Endothelial cell (in vitro differentiated cells): ENCODE results near the gene ACAD11. TPM values are rescaled to one million over a fixed set of nuclear protein-coding genes. Genes with fewer than 3 reads are reported as not detected.

ENCODE experiments used
- DNase-seq: peaks from one replicate; pipeline ENCODE4 v3.0.0; 2021; ENCODE audit warnings: low spot score
- H3K27ac Mint-ChIP-seq: one replicate; pipeline ENCODE4 v1.8.0; 2021; ENCODE audit warnings: mixed read lengths, inconsistent platforms; ENCODE audit not compliant: unreplicated experiment
- H3K27me3 Mint-ChIP-seq: one replicate; pipeline ENCODE4 v1.8.0; 2021; ENCODE audit warnings: mild to moderate bottlenecking, moderate library complexity, mixed read lengths, inconsistent platforms; ENCODE audit not compliant: unreplicated experiment
- H3K36me3 Mint-ChIP-seq: one replicate; pipeline ENCODE4 v1.8.0; 2021; ENCODE audit warnings: mild to moderate bottlenecking, low read depth, mixed read lengths, inconsistent platforms; ENCODE audit not compliant: unreplicated experiment
- H3K4me1 Mint-ChIP-seq: one replicate; pipeline ENCODE4 v1.8.0; 2021; ENCODE audit warnings: mild to moderate bottlenecking, mixed read lengths, inconsistent platforms; ENCODE audit not compliant: unreplicated experiment
- H3K4me3 Mint-ChIP-seq: one replicate; pipeline ENCODE4 v1.8.0; 2021; ENCODE audit warnings: mild to moderate bottlenecking, mixed read lengths, inconsistent platforms; ENCODE audit not compliant: unreplicated experiment
- H3K9me3 Mint-ChIP-seq: one replicate; pipeline ENCODE4 v1.8.0; 2021; ENCODE audit warnings: mixed read lengths, inconsistent platforms; ENCODE audit not compliant: unreplicated experiment
- CTCF ChIP-seq: fragments of 200-600 bp; sonication (generic); IDR thresholded peaks from one replicate; pipeline ENCODE4 v1.5.0; 2021; ENCODE audit warnings: antibody characterized with exemption; ENCODE audit not compliant: unreplicated experiment
- total RNA-seq: library from RNA; stranded (reverse); fragmentation: NEBNext Ultra II Directional; extraction: Animal tissue kit (Norgen Biotek cat#: 25700); gene quantifications from one replicate; pipeline ENCODE4 v1.2.1, GENCODE V29; 2021; ENCODE audit not compliant: unreplicated experiment

The ACAD11 gene
- total RNA-seq, 1 donor from 2014 or later = 20.0 TPM

- no peaks in the 10 kb centered on the region for H3K36me3 Mint-ChIP-seq
- no peaks in the 10 kb centered on the region for H3K9me3 Mint-ChIP-seq
- no peaks in the 10 kb centered on the region for H3K27me3 Mint-ChIP-seq
- H3K27ac Mint-ChIP-seq = peak overlapping the region; percentile 97
- H3K4me3 Mint-ChIP-seq = peak overlapping the region; percentile 97
- no peak for TF ChIP-seq CTCF
- no peak for DNase-seq
- peaks cover 57% of the 10 kb centered on the region for H3K4me1 Mint-ChIP-seq
Observed at GRCh38 chr3:132659000-132659364, 627 bp downstream of the ACAD11 start.

DNA sequence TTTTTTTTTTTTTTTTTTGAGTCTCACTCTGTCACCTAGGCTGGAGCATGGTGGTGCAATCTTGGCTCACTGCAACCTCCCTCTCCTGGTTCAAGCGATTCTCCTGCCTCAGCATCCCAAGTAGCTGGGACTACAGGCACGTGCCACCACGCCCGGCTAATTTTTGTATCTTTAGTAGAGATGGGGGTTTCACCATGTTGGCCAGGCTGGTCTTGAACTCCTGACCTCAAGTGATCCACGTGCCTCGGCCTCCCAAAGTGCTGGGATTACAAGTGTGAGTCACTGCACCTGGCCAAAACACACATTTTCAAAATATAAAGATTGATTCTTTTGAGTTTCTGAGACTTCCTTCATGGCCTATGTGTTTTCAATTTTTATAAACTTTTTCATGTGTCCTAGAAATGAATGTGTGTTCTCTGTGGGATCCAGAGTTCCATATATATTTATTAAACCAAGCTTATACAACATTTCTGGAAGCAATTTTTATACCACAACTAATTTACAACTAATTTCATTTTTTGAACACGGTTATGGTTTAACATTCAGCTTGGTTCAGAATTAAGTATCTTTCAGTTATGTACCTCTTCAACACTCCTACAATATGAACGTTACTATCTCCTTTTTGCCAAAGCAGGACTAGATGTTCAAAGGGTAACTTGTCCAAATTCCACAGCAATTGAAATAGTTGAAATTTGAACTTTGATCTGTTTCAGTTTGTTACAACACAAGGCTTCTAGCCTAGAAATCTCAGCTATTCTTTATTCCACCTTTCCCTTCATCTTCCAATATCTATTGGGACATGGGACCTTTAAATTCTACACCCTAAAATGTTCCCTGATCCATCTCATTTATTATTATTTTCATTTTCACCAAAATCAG, 1.5 kb downstream of the ACAD11 start:
- no peaks in the 10 kb centered on the region for H3K36me3 Mint-ChIP-seq
- H3K4me3 Mint-ChIP-seq = peak overlapping the region; percentile 61
- DNase-seq = no peak
- H3K9me3 Mint-ChIP-seq = no peaks in the 10 kb centered on the region
- H3K27ac Mint-ChIP-seq = no peak overlapping the region
- no peak for TF ChIP-seq CTCF
- H3K27me3 Mint-ChIP-seq = no peaks in the 10 kb centered on the region
- peaks cover 48% of the 10 kb centered on the region for H3K4me1 Mint-ChIP-seq

GRCh38 chr3:132655471-132655870, 4.1 kb downstream of the ACAD11 start:
- TF ChIP-seq CTCF = no peak
- peaks cover 27% of the 10 kb centered on the region for H3K4me1 Mint-ChIP-seq
- no peaks in the 10 kb centered on the region for H3K27me3 Mint-ChIP-seq
- no peaks in the 10 kb centered on the region for H3K36me3 Mint-ChIP-seq
- no peaks in the 10 kb centered on the region for H3K9me3 Mint-ChIP-seq
- peak overlapping the region; percentile 84 for H3K27ac Mint-ChIP-seq
- DNase-seq = no peak
- peak overlapping the region; percentile 21 for H3K4me3 Mint-ChIP-seq

- Mint-ChIP-seq H3K4me3 (no peak overlapping the region), H3K27ac (no peak overlapping the region)
- TF ChIP-seq CTCF = no peak
Observed at GRCh38 chr3:132654721-132655120, 4.9 kb downstream of the ACAD11 start.

DNA sequence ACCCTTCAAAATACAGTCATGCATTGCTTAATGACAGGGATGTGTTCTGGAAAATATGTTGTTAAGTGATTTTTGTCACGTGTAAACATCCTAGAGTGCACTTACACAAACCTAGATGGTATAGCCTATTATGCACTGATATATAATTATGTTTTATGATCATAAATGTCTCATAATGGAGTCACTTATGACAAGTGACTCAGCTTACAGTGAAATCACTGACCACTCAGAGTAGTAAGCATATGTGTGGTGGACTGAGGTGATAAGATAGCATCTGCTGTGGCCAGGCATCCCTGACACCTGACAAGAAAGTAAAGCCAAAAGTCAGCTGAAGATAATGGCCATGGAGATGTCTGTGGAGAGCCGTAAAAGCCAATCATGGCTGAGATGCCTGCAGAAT, 5.4 kb downstream of the ACAD11 start:
- no peak for TF ChIP-seq CTCF
- no peak overlapping the region for H3K27ac Mint-ChIP-seq
- no peaks in the 10 kb centered on the region for H3K9me3 Mint-ChIP-seq
- H3K4me1 Mint-ChIP-seq = peaks cover 18% of the 10 kb centered on the region
- no peak overlapping the region for H3K4me3 Mint-ChIP-seq
- no peaks in the 10 kb centered on the region for H3K36me3 Mint-ChIP-seq
- no peaks in the 10 kb centered on the region for H3K27me3 Mint-ChIP-seq
- DNase-seq = no peak

More at GRCh38 chr3:132654721-132655120, 4.9 kb downstream of the ACAD11 start:
- Mint-ChIP-seq H3K9me3 (no peaks in the 10 kb centered on the region), H3K36me3 (no peaks in the 10 kb centered on the region), H3K4me1 (peaks cover 24% of the 10 kb centered on the region), H3K27me3 (no peaks in the 10 kb centered on the region)
- DNase-seq = no peak
